Measurements from ENCODE around the gene FBXL13.

Gene FBXL13

DNA sequence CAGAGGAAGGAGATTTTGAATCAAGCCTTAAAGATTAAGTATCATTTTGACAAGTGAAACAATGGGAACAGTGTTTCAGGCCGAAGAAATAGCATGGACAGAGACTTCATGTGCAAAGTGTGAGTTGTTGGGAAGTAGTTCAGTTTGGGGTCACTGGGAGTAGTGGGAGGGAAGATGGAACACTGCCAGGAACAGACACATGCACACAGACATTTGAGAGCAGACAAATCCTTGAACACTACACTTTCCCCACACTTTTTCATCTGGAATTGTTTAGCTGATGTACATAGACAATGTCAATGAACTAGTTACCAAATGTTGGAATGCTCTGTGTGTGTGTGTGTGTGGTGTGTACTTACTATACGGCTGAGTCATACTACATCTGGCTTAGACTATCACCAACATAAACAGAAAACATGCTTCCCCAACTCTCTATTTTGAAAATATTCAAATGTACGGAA, 214.2 kb downstream of the FBXL13 start:
- TF ChIP-seq, protein P1, sequence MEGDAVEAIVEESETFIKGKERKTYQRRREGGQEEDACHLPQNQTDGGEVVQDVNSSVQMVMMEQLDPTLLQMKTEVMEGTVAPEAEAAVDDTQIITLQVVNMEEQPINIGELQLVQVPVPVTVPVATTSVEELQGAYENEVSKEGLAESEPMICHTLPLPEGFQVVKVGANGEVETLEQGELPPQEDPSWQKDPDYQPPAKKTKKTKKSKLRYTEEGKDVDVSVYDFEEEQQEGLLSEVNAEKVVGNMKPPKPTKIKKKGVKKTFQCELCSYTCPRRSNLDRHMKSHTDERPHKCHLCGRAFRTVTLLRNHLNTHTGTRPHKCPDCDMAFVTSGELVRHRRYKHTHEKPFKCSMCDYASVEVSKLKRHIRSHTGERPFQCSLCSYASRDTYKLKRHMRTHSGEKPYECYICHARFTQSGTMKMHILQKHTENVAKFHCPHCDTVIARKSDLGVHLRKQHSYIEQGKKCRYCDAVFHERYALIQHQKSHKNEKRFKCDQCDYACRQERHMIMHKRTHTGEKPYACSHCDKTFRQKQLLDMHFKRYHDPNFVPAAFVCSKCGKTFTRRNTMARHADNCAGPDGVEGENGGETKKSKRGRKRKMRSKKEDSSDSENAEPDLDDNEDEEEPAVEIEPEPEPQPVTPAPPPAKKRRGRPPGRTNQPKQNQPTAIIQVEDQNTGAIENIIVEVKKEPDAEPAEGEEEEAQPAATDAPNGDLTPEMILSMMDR (conservative IDR thresholded peaks at IDR 0.05; ENCODE audit: low read depth, low read length): no peak
- no peak overlapping the region for H2AFZ ChIP-seq (ENCODE audit: low read depth)
- H3K36me3 ChIP-seq (ENCODE audit: insufficient read depth): no peaks in the 10 kb centered on the region
- peaks cover 11% of the 10 kb centered on the region for H3K4me1 ChIP-seq (ENCODE audit: low read depth, poor library complexity, severe bottlenecking)
- no peaks in the 10 kb centered on the region for H3K27me3 ChIP-seq (ENCODE audit: insufficient read depth, low read depth)
- H3K9ac ChIP-seq: no peak overlapping the region
- no peak overlapping the region for H3K4me3 ChIP-seq (IDR thresholded peaks at IDR 0.05; ENCODE audit: insufficient read depth, low read depth, low read length)
- no peak overlapping the region for H3K4me2 ChIP-seq
- no peak overlapping the region for H3K27ac ChIP-seq
- H3K79me2 ChIP-seq (ENCODE audit: insufficient read depth, low read depth): no peaks in the 10 kb centered on the region
- H4K20me1 ChIP-seq (ENCODE audit: insufficient read depth): no peaks in the 10 kb centered on the region

DNA sequence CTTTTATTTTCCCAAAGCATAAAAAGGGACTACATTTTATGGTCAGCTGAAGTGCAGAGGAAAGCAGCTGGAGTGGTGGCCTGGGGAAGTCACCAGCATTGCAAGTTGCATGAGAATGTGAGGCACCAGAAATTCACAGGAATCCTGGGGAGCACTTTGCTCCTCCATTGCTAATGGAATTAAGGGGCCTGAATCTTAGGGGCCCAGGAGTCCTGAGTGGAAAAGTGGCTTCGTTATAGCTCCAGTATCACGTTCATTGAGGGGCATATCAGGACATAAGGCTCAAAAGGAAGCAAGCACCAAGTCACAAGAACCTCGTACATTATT, 214.8 kb downstream of the FBXL13 start:
- Histone ChIP-seq H3K9ac (no peak overlapping the region), H3K4me2 (no peak overlapping the region), H2AFZ (ENCODE audit: low read depth) (no peak overlapping the region), H3K79me2 (ENCODE audit: insufficient read depth, low read depth) (no peaks in the 10 kb centered on the region), H3K27ac (no peak overlapping the region), H3K27me3 (ENCODE audit: insufficient read depth, low read depth) (no peaks in the 10 kb centered on the region), H3K36me3 (ENCODE audit: insufficient read depth) (no peaks in the 10 kb centered on the region), H4K20me1 (ENCODE audit: insufficient read depth) (no peaks in the 10 kb centered on the region), H3K4me1 (ENCODE audit: low read depth, poor library complexity, severe bottlenecking) (peaks cover 11% of the 10 kb centered on the region), H3K4me3 (IDR thresholded peaks at IDR 0.05; ENCODE audit: insufficient read depth, low read depth, low read length) (no peak overlapping the region)
- TF ChIP-seq, protein P1 (conservative IDR thresholded peaks at IDR 0.05; ENCODE audit: low read depth, low read length): no peak

DNA sequence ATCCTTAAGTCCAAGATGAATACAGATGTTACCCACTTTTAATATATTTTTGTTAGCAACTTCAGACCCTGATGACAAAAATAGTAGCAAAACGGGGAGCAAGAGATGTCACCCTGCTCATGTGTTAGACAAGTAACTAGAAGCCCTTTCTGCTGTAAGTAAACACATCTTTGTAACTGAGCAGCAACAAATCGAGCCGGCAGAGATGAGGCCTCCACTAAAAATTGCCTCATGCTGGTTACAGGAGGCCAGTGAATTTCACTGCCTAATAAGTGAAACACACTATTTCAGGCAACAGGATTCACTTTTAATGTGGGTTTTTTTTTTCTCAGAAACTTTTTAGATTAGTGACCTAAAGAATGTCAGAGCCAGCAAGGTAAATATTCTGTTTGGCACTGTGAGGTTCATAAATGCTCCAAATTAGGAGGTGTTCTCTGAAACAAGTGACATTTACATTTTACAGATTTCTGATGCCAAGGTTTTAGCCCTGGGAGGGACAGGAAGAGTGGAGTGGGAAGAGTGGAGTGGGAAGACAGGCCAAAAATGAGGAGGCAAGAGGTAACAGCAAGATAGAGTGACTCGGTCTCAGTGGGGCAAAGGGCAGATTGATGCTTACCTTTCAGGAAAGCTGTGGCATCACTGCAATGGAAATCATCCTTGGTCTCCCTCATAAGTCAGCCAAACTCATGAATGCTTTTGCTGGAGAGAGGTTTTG, 215.4 kb downstream of the FBXL13 start:
- Histone ChIP-seq H3K4me3 (IDR thresholded peaks at IDR 0.05; ENCODE audit: insufficient read depth, low read depth, low read length) (no peak overlapping the region), H3K79me2 (ENCODE audit: insufficient read depth, low read depth) (no peaks in the 10 kb centered on the region), H3K9ac (no peak overlapping the region), H4K20me1 (ENCODE audit: insufficient read depth) (no peaks in the 10 kb centered on the region), H2AFZ (ENCODE audit: low read depth) (no peak overlapping the region), H3K4me2 (no peak overlapping the region), H3K27me3 (ENCODE audit: insufficient read depth, low read depth) (no peaks in the 10 kb centered on the region), H3K36me3 (ENCODE audit: insufficient read depth) (no peaks in the 10 kb centered on the region), H3K27ac (no peak overlapping the region), H3K4me1 (ENCODE audit: low read depth, poor library complexity, severe bottlenecking) (peaks cover 11% of the 10 kb centered on the region)
- TF ChIP-seq, protein P1 (conservative IDR thresholded peaks at IDR 0.05; ENCODE audit: low read depth, low read length): no peak

DNA sequence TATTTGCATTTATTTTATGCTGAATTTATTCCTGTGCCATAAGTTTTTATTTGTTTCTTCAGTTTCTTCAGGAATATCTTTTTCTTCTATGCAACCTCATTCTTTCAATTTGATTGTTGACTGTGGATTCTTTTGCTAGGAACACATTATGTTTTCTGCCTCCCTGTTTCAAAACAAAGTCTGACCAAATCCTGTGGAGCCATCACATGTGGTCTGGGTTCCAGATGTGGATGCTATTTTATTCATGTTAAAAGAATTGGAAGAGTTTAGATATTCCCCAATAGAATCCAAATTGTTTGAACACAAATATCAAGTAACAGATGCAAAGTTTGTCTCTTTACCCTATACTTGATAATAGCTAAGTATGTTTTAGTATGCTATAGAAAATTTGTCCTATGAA, 218.6 kb downstream of the FBXL13 start:
- Histone ChIP-seq H3K27ac (no peak overlapping the region), H3K4me1 (ENCODE audit: low read depth, poor library complexity, severe bottlenecking) (peaks cover 11% of the 10 kb centered on the region), H3K27me3 (ENCODE audit: insufficient read depth, low read depth) (no peaks in the 10 kb centered on the region), H2AFZ (ENCODE audit: low read depth) (no peak overlapping the region), H4K20me1 (ENCODE audit: insufficient read depth) (no peaks in the 10 kb centered on the region), H3K9ac (no peak overlapping the region), H3K4me3 (IDR thresholded peaks at IDR 0.05; ENCODE audit: insufficient read depth, low read depth, low read length) (no peak overlapping the region), H3K36me3 (ENCODE audit: insufficient read depth) (no peaks in the 10 kb centered on the region), H3K79me2 (ENCODE audit: insufficient read depth, low read depth) (no peaks in the 10 kb centered on the region), H3K4me2 (no peak overlapping the region)
- TF ChIP-seq, protein P1 (conservative IDR thresholded peaks at IDR 0.05; ENCODE audit: low read depth, low read length): no peak
